Liver (tissue), 9 donors: ENCODE data around the gene CGRRF1. TPM values are rescaled to one million over a fixed set of nuclear protein-coding genes. Genes with fewer than 3 reads are reported as not detected.

ENCODE experiments used
- DNase-seq: peaks from one replicate; pipeline ENCODE4 v3.0.0-alpha.2; 2017; ENCODE audit warnings: low spot score
- H3K27ac ChIP-seq, 2 donors: one replicate each; pipeline ENCODE4 v1.7.0; 2013; ENCODE audit warnings: inconsistent platforms in 2 of 2, low read length in 2 of 2, control low read depth in 1 of 2, low read depth in 1 of 2, mild to moderate bottlenecking in 1 of 2
- H3K27me3 ChIP-seq, 4 donors: one replicate each; pipeline versions ENCODE4 v1.6.1 to v1.7.0; 2013; ENCODE audit warnings: low read length in 3 of 4, inconsistent platforms in 1 of 4, mild to moderate bottlenecking in 1 of 4, moderate library complexity in 1 of 4; ENCODE audit not compliant: control insufficient read depth in 4 of 4, insufficient read depth in 4 of 4
- H3K36me3 ChIP-seq, 4 donors: one replicate each; pipeline versions ENCODE4 v1.6.1 to v1.7.0; 2013; ENCODE audit warnings: low read length in 3 of 4, mild to moderate bottlenecking in 3 of 4, low read depth in 1 of 4, moderate library complexity in 1 of 4; ENCODE audit not compliant: control insufficient read depth in 4 of 4, insufficient read depth in 3 of 4
- H3K4me1 ChIP-seq, 4 donors: one replicate each; pipeline versions ENCODE4 v1.6.1 to v1.7.0; 2013; ENCODE audit warnings: low read length in 3 of 4, mild to moderate bottlenecking in 3 of 4, moderate library complexity in 1 of 4; ENCODE audit not compliant: control insufficient read depth in 4 of 4, insufficient read depth in 4 of 4
- H3K4me3 ChIP-seq, 3 donors: one replicate each; pipeline versions ENCODE4 v1.6.1 to v1.7.0; 2013; ENCODE audit warnings: low read length in 3 of 3, control low read depth in 1 of 3, low read depth in 1 of 3, mild to moderate bottlenecking in 1 of 3
- H3K9ac ChIP-seq, 2 donors: one replicate each; pipeline ENCODE4 v1.7.0; 2013; ENCODE audit warnings: low read length in 2 of 2, mild to moderate bottlenecking in 2 of 2, moderate library complexity in 2 of 2, control low read depth in 1 of 2, low read depth in 1 of 2
- H3K9me3 ChIP-seq, 4 donors: one replicate each; pipeline versions ENCODE4 v1.6.1 to v1.7.0; 2013; ENCODE audit warnings: low read length in 3 of 4; ENCODE audit not compliant: control insufficient read depth in 4 of 4
- ATF3 ChIP-seq: IDR thresholded peaks from 2 replicates; pipeline ENCODE4 v1.6.1; 2016; ENCODE audit warnings: antibody characterized with exemption
- EGR1 ChIP-seq, 2 donors: IDR thresholded peaks; 2 replicates each; pipeline ENCODE4 v1.6.1; 2016 to 2018; ENCODE audit warnings: antibody characterized with exemption in 2 of 2, low read depth in 2 of 2
- FOXA1 ChIP-seq: IDR thresholded peaks from 2 replicates; pipeline ENCODE4 v1.6.1; 2016; ENCODE audit warnings: antibody characterized with exemption
- FOXA2 ChIP-seq: IDR thresholded peaks from 2 replicates; pipeline ENCODE4 v1.6.1; 2016; ENCODE audit warnings: antibody characterized with exemption
- GABPA ChIP-seq, 2 donors: IDR thresholded peaks in 1 of 2; conservative IDR thresholded peaks in 1 of 2; 2 replicates each; pipeline ENCODE4 v1.6.1; 2016; ENCODE audit warnings: antibody characterized with exemption in 2 of 2, mild to moderate bottlenecking in 1 of 2, moderate library complexity in 1 of 2
- HNF4A ChIP-seq, 2 donors: conservative IDR thresholded peaks; 2 replicates each; pipeline ENCODE4 v1.6.1; 2016; ENCODE audit warnings: antibody characterized with exemption in 2 of 2, mild to moderate bottlenecking in 2 of 2
- HNF4G ChIP-seq: IDR thresholded peaks from 2 replicates; pipeline ENCODE4 v1.6.1; 2016; ENCODE audit warnings: antibody characterized with exemption
- JUND ChIP-seq, 2 donors: IDR thresholded peaks; 2 replicates each; pipeline ENCODE4 v1.6.1; 2016; ENCODE audit warnings: antibody characterized with exemption in 2 of 2
- MAX ChIP-seq: IDR thresholded peaks from 2 replicates; pipeline ENCODE4 v1.6.1; 2016; ENCODE audit warnings: antibody characterized with exemption
- NR2F2 ChIP-seq: IDR thresholded peaks from 2 replicates; pipeline ENCODE4 v1.6.1; 2016; ENCODE audit warnings: antibody characterized with exemption
- RAD21 ChIP-seq, 2 donors: IDR thresholded peaks; 2 replicates each; pipeline ENCODE4 v1.6.1; 2016; ENCODE audit warnings: antibody characterized with exemption in 2 of 2, mild to moderate bottlenecking in 2 of 2
- REST ChIP-seq: IDR thresholded peaks from 2 replicates; pipeline ENCODE4 v1.6.1; 2016; ENCODE audit warnings: antibody characterized with exemption, mild to moderate bottlenecking
- RXRA ChIP-seq, 2 donors: IDR thresholded peaks; 2 replicates each; pipeline ENCODE4 v1.6.1; 2017 to 2018; ENCODE audit warnings: antibody characterized with exemption in 2 of 2, mild to moderate bottlenecking in 1 of 2
- SP1 ChIP-seq: IDR thresholded peaks from 2 replicates; pipeline ENCODE4 v1.6.1; 2018; ENCODE audit warnings: antibody characterized with exemption, mild to moderate bottlenecking
- TAF1 ChIP-seq: conservative IDR thresholded peaks from 2 replicates; pipeline ENCODE4 v1.6.1; 2016; ENCODE audit warnings: antibody characterized with exemption, mild to moderate bottlenecking
- YY1 ChIP-seq: IDR thresholded peaks from 2 replicates; pipeline ENCODE4 v1.6.1; 2016; ENCODE audit warnings: antibody characterized with exemption, mild to moderate bottlenecking
- WGBS: extraction: QIAGEN DNeasy Blood & Tissue Kit; methylation state at CpG from one replicate; pipeline ENCODE4 v1.1.7; 2013; 5-methylcytosine and 5-hydroxymethylcytosine counted together
- polyA plus RNA-seq, 2 donors: library from polyadenylated mRNA; stranded (reverse) in 1 of 2; unstranded in 1 of 2; fragments of 200-250 nt in 1 of 2; fragments of >200 nt in 1 of 2; fragmentation: Nextera tagmentation in 1 of 2; extraction: Ambion mirVana in 1 of 2; gene quantifications; one replicate each; pipeline versions ENCODE4 v1.2.1 to v1.2.3, GENCODE V29; 2013 to 2015
- total RNA-seq, 2 donors: library from RNA; depleted of rRNA; stranded (reverse); fragments of >200 nt; gene quantifications; one replicate each; pipeline ENCODE4 v1.2.3, GENCODE V29; 2014
- TF ChIP-seq, protein P1 (sequence below): fragments of 150-350 bp; IDR thresholded peaks from 2 replicates; pipeline ENCODE4 v1.5.1; 2017; ENCODE audit warnings: improper control_type of control experiment, low read depth, low read length; ENCODE audit not compliant: missing input control
- TF ChIP-seq, protein P2 (sequence below): IDR thresholded peaks from 2 replicates; pipeline ENCODE4 v1.6.1; 2016; ENCODE audit warnings: antibody characterized with exemption
- donor health status: healthy.
- donor health status: healthy.
- donor health status: healthy.
- donor health status: healthy.
- donor health status: healthy.

CGRRF1 gene
- total and polyA plus RNA-seq, 4 donors = 4.6 to 11.2 (median 5.0) TPM

- no peak overlapping the region for H3K4me3 ChIP-seq
- TF ChIP-seq RXRA (IDR thresholded peaks at IDR 0.05) (no peak), HNF4G (no peak), REST (no peak), FOXA2 (no peak), GABPA (IDR thresholded peaks at IDR 0.05 in 1 of 2, conservative IDR thresholded peaks at IDR 0.05 in 1 of 2) (no peak), HNF4A (conservative IDR thresholded peaks at IDR 0.05) (no peak), EGR1 (IDR thresholded peaks at IDR 0.05; ENCODE audit: low read depth in 2 of 2) (no peak), SP1 (no peak), FOXA1 (no peak), NR2F2 (no peak), MAX (no peak), JUND (IDR thresholded peaks at IDR 0.05) (no peak), YY1 (no peak), TAF1 (no peak), RAD21 (IDR thresholded peaks at IDR 0.05) (no peak), ATF3 (no peak)
- TF ChIP-seq, protein P1, sequence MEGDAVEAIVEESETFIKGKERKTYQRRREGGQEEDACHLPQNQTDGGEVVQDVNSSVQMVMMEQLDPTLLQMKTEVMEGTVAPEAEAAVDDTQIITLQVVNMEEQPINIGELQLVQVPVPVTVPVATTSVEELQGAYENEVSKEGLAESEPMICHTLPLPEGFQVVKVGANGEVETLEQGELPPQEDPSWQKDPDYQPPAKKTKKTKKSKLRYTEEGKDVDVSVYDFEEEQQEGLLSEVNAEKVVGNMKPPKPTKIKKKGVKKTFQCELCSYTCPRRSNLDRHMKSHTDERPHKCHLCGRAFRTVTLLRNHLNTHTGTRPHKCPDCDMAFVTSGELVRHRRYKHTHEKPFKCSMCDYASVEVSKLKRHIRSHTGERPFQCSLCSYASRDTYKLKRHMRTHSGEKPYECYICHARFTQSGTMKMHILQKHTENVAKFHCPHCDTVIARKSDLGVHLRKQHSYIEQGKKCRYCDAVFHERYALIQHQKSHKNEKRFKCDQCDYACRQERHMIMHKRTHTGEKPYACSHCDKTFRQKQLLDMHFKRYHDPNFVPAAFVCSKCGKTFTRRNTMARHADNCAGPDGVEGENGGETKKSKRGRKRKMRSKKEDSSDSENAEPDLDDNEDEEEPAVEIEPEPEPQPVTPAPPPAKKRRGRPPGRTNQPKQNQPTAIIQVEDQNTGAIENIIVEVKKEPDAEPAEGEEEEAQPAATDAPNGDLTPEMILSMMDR = no peak
- TF ChIP-seq, protein P2, sequence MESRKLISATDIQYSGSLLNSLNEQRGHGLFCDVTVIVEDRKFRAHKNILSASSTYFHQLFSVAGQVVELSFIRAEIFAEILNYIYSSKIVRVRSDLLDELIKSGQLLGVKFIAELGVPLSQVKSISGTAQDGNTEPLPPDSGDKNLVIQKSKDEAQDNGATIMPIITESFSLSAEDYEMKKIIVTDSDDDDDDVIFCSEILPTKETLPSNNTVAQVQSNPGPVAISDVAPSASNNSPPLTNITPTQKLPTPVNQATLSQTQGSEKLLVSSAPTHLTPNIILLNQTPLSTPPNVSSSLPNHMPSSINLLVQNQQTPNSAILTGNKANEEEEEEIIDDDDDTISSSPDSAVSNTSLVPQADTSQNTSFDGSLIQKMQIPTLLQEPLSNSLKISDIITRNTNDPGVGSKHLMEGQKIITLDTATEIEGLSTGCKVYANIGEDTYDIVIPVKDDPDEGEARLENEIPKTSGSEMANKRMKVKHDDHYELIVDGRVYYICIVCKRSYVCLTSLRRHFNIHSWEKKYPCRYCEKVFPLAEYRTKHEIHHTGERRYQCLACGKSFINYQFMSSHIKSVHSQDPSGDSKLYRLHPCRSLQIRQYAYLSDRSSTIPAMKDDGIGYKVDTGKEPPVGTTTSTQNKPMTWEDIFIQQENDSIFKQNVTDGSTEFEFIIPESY = no peak
- H3K4me1 ChIP-seq = no peaks in the 10 kb centered on the region
- DNase-seq = no peak
- H3K27me3 ChIP-seq = no peaks in the 10 kb centered on the region
- no peak overlapping the region for H3K9ac ChIP-seq
- WGBS = 76% methylated on average over 1 of the region's 1 CpG
- H3K9me3 ChIP-seq = no peaks in the 10 kb centered on the region
- H3K27ac ChIP-seq = no peak overlapping the region
- H3K36me3 ChIP-seq = peaks cover 0 to 4% (median 2%) of the 10 kb centered on the region in 4 donors
These were observed 25.4 kb downstream of the CGRRF1 start for GRCh38 chr14:54535126-54535525.
